Activated naive CD4-positive, alpha-beta T cell treated with anti-CD3 and anti-CD28 coated beads, Interleukin-2, amount 50 U/mL, for 72 hours (primary cell): Measurements from ENCODE around the gene FOXI3. TPM values are rescaled to one million over a fixed set of nuclear protein-coding genes. Genes with fewer than 3 reads are reported as not detected.

Experiments
- ATAC-seq, 2 donors: fragments of 150-1000 bp; cut with Tn5 transposase; 2 replicates each; pipeline ENCODE4 v1.10.0; 2021; ENCODE audit warnings: mild to moderate bottlenecking in 2 of 2, moderate library complexity in 2 of 2
- DNase-seq, 2 donors: peaks; one replicate each; pipeline ENCODE4 v3.0.0; 2021 to 2022; ENCODE audit warnings: low spot score in 2 of 2
- H3K27ac Mint-ChIP-seq, 2 donors: one replicate each; pipeline ENCODE4 v1.8.0; 2022; ENCODE audit warnings: mild to moderate bottlenecking in 2 of 2, mixed read lengths in 2 of 2
- H3K36me3 Mint-ChIP-seq, 2 donors: one replicate each; pipeline ENCODE4 v1.8.0; 2022; ENCODE audit warnings: mixed read lengths in 2 of 2
- H3K9me3 Mint-ChIP-seq, 2 donors: one replicate each; pipeline ENCODE4 v1.8.0; 2022; ENCODE audit warnings: mixed read lengths in 2 of 2
- total RNA-seq, 2 donors: library from RNA; stranded (reverse); gene quantifications; one replicate each; pipeline ENCODE4 v1.2.3, GENCODE V29; 2022

Gene FOXI3
- total RNA-seq: not detected

- Mint-ChIP-seq H3K9me3 (no peaks in the 10 kb centered on the region), H3K27ac (no peak within 1 kb of the TSS), H3K36me3 (no peaks in the 10 kb centered on the region)
- ATAC-seq (peak; percentile 22 to 65), DNase-seq (no peak)
Measured at GRCh38 chr2:88452565-88452905, at the start of gene FOXI3. Gene FOXI3 (minus strand): TSS chr2:88452693. CDS start chr2:88452535, 158 bp downstream.

- DNase-seq: no peak
- peaks cover 0 to 7% of the 10 kb centered on the region in 2 donors for H3K36me3 Mint-ChIP-seq
- H3K9me3 Mint-ChIP-seq: peaks cover 4 to 8% of the 10 kb centered on the region in 2 donors
- H3K27ac Mint-ChIP-seq: no peak overlapping the region
- no peak for ATAC-seq
Measured at GRCh38 chr2:88500691-88501090, 48.2 kb upstream of the FOXI3 start.

GRCh38 chr2:88499204-88499603 lies 46.7 kb upstream of the FOXI3 start:
- Mint-ChIP-seq H3K9me3 (peaks cover 4 to 8% of the 10 kb centered on the region in 2 donors), H3K27ac (no peak overlapping the region), H3K36me3 (peaks cover 0 to 7% of the 10 kb centered on the region in 2 donors)
- DNase-seq (no peak), ATAC-seq (no peak)

GRCh38 chr2:88493481-88493880 lies 41.0 kb upstream of the FOXI3 start:
- no peak for ATAC-seq
- no peak for DNase-seq
- Mint-ChIP-seq H3K27ac (no peak overlapping the region), H3K36me3 (no peaks in the 10 kb centered on the region), H3K9me3 (no peaks in the 10 kb centered on the region)

GRCh38 chr2:88492002-88492401 lies 39.5 kb upstream of the FOXI3 start:
- ATAC-seq (no peak), DNase-seq (no peak)
- no peak overlapping the region for H3K27ac Mint-ChIP-seq
- no peaks in the 10 kb centered on the region for H3K36me3 Mint-ChIP-seq
- H3K9me3 Mint-ChIP-seq: no peaks in the 10 kb centered on the region

GRCh38 chr2:88489181-88489580 lies 36.7 kb upstream of the FOXI3 start:
- H3K9me3 Mint-ChIP-seq: no peaks in the 10 kb centered on the region
- H3K36me3 Mint-ChIP-seq: no peaks in the 10 kb centered on the region
- no peak for DNase-seq
- H3K27ac Mint-ChIP-seq: no peak overlapping the region
- ATAC-seq: no peak

- DNase-seq (no peak), ATAC-seq (no peak)
- H3K9me3 Mint-ChIP-seq: no peaks in the 10 kb centered on the region
- H3K36me3 Mint-ChIP-seq: no peaks in the 10 kb centered on the region
- no peak overlapping the region for H3K27ac Mint-ChIP-seq
Measured at GRCh38 chr2:88483200-88483599, 30.7 kb upstream of the FOXI3 start.

- Mint-ChIP-seq H3K27ac (no peak overlapping the region), H3K36me3 (no peaks in the 10 kb centered on the region), H3K9me3 (no peaks in the 10 kb centered on the region)
- DNase-seq (no peak), ATAC-seq (no peak)
Measured at GRCh38 chr2:88481691-88482336, 29.3 kb upstream of the FOXI3 start.

GRCh38 chr2:88472811-88473210 lies 20.3 kb upstream of the FOXI3 start:
- peaks cover 0 to 7% of the 10 kb centered on the region in 2 donors for H3K9me3 Mint-ChIP-seq
- ATAC-seq: no peak

GRCh38 chr2:88471083-88471942 lies 18.8 kb upstream of the FOXI3 start:
- Mint-ChIP-seq H3K36me3 (no peaks in the 10 kb centered on the region), H3K9me3 (peaks cover 0 to 7% of the 10 kb centered on the region in 2 donors), H3K27ac (no peak overlapping the region)

More at GRCh38 chr2:88472811-88473210, 20.3 kb upstream of the FOXI3 start:
- DNase-seq: no peak
- Mint-ChIP-seq H3K36me3 (no peaks in the 10 kb centered on the region), H3K27ac (no peak overlapping the region)

GRCh38 chr2:88469202-88470114 lies 17.0 kb upstream of the FOXI3 start:
- Mint-ChIP-seq H3K36me3 (no peaks in the 10 kb centered on the region), H3K27ac (no peak overlapping the region), H3K9me3 (peaks cover 0 to 7% of the 10 kb centered on the region in 2 donors)
- DNase-seq (no peak), ATAC-seq (peak in 1 of 2 donors; percentile 29)

More at GRCh38 chr2:88471083-88471942, 18.8 kb upstream of the FOXI3 start:
- ATAC-seq: no peak
- DNase-seq: no peak

GRCh38 chr2:88464153-88464552 lies 11.7 kb upstream of the FOXI3 start:
- no peak for ATAC-seq
- Mint-ChIP-seq H3K27ac (no peak overlapping the region), H3K9me3 (peaks cover 0 to under 1% of the 10 kb centered on the region in 2 donors), H3K36me3 (no peaks in the 10 kb centered on the region)
- DNase-seq: no peak

- Mint-ChIP-seq H3K36me3 (no peaks in the 10 kb centered on the region), H3K27ac (no peak overlapping the region), H3K9me3 (no peaks in the 10 kb centered on the region)
- DNase-seq: no peak
- ATAC-seq: no peak
Measured at GRCh38 chr2:88458633-88459032, 6.1 kb upstream of the FOXI3 start.

GRCh38 chr2:88452980-88453582 lies 588 bp upstream of the FOXI3 start:
- H3K27ac Mint-ChIP-seq: no peak overlapping the region
- ATAC-seq: no peak
- H3K9me3 Mint-ChIP-seq: no peaks in the 10 kb centered on the region
- peak in 1 of 2 donors; percentile 10 for DNase-seq
- no peaks in the 10 kb centered on the region for H3K36me3 Mint-ChIP-seq

- Mint-ChIP-seq H3K36me3 (no peaks in the 10 kb centered on the region), H3K27ac (no peak overlapping the region), H3K9me3 (no peaks in the 10 kb centered on the region)
- peak in 1 of 2 donors; percentile 8 for DNase-seq
- peak; percentile 24 to 49 for ATAC-seq
Measured at GRCh38 chr2:88451811-88452564, 505 bp downstream of the FOXI3 start.
